ENCODE results near the gene PSPH. TPM values are rescaled to one million over a fixed set of nuclear protein-coding genes. Genes with fewer than 3 reads are reported as not detected.

PSPH gene
- total RNA-seq, 1 experiment from 2014 or later: 49.3 TPM

DNA sequence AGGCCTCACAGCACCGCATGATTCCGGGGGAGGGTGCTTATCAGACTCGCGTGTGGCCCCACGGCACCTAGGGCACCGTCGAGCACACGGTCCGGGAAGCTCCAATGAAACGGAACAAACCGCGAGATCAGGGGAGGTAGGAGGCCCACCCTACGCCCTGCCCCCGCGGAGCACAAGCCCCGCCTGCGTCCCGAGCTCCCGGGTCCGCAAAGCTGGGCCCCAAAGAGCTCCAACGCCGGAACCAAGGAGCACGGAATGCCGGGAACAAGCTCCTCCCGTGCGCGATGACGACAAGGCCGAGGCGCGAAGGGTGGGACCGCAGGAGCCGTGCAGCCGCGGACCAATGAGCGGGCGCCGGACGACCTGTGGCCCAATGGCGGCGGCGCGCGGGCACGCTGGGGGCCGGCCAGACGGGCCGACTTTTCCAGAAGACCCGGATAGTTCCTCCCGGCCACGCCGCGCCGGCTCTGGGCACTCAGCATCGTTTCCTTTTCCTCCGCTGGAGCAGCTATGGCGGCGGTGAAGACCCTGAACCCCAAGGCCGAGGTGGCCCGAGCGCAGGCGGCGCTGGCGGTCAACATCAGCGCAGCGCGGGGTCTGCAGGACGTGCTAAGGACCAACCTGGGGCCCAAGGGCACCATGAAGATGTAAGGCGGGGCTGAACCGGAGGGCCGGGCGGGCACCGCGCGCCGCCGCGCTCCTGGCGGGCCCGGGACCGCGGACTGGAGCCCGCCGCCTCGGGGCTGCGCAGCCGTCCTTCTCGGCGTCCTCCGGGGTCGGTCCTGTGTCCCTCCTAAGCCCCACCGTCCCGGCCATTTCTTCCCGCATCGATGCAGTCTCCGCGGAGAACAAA lies at the start of gene PSPH, which contains the start of gene CCT6A (continued):
- no peak for TF ChIP-seq ZSCAN18 (CRISPR knock-in tag; IDR thresholded peaks at IDR 0.05)
- 0 out of 2 replicates have a peak, but pooled peaks have one; percentile 49 for TF ChIP-seq NFATC4 (CRISPR knock-in tag; IDR thresholded peaks at IDR 0.05)
- TF ChIP-seq, protein P1, sequence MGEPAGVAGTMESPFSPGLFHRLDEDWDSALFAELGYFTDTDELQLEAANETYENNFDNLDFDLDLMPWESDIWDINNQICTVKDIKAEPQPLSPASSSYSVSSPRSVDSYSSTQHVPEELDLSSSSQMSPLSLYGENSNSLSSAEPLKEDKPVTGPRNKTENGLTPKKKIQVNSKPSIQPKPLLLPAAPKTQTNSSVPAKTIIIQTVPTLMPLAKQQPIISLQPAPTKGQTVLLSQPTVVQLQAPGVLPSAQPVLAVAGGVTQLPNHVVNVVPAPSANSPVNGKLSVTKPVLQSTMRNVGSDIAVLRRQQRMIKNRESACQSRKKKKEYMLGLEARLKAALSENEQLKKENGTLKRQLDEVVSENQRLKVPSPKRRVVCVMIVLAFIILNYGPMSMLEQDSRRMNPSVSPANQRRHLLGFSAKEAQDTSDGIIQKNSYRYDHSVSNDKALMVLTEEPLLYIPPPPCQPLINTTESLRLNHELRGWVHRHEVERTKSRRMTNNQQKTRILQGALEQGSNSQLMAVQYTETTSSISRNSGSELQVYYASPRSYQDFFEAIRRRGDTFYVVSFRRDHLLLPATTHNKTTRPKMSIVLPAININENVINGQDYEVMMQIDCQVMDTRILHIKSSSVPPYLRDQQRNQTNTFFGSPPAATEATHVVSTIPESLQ (CRISPR knock-in tag; IDR thresholded peaks at IDR 0.05): no peak
- TF ChIP-seq ZNF121 (CRISPR knock-in tag; IDR thresholded peaks at IDR 0.05): no peak
- no peak for TF ChIP-seq ATF3 (CRISPR knock-in tag; conservative IDR thresholded peaks at IDR 0.05)
- TF ChIP-seq ETV6 (CRISPR knock-in tag; IDR thresholded peaks at IDR 0.05): peak; percentile 73; the same call in 1 of the 2 replicates
- TF ChIP-seq NFYB (CRISPR knock-in tag; conservative IDR thresholded peaks at IDR 0.05; ENCODE audit: low read depth): peak; percentile 95
- TF ChIP-seq GABPB1 (CRISPR knock-in tag; IDR thresholded peaks at IDR 0.05): peak; percentile 55
- TF ChIP-seq GRHL2 (CRISPR knock-in tag; IDR thresholded peaks at IDR 0.05; ENCODE audit: insufficient replicate concordance, severe bottlenecking): no peak
- TF ChIP-seq, protein P2, sequence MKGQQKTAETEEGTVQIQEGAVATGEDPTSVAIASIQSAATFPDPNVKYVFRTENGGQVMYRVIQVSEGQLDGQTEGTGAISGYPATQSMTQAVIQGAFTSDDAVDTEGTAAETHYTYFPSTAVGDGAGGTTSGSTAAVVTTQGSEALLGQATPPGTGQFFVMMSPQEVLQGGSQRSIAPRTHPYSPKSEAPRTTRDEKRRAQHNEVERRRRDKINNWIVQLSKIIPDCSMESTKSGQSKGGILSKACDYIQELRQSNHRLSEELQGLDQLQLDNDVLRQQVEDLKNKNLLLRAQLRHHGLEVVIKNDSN (CRISPR knock-in tag; IDR thresholded peaks at IDR 0.05): no peak
- TF ChIP-seq ZBTB21 (CRISPR knock-in tag; IDR thresholded peaks at IDR 0.05; ENCODE audit: borderline replicate concordance): no peak
- no peak for TF ChIP-seq CBFB (CRISPR knock-in tag; IDR thresholded peaks at IDR 0.05; ENCODE audit: low read depth)
- no peak for TF ChIP-seq JAZF1 (CRISPR knock-in tag; IDR thresholded peaks at IDR 0.05)
- TF ChIP-seq, protein P3, sequence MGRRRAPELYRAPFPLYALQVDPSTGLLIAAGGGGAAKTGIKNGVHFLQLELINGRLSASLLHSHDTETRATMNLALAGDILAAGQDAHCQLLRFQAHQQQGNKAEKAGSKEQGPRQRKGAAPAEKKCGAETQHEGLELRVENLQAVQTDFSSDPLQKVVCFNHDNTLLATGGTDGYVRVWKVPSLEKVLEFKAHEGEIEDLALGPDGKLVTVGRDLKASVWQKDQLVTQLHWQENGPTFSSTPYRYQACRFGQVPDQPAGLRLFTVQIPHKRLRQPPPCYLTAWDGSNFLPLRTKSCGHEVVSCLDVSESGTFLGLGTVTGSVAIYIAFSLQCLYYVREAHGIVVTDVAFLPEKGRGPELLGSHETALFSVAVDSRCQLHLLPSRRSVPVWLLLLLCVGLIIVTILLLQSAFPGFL (CRISPR knock-in tag; IDR thresholded peaks at IDR 0.05; ENCODE audit: borderline replicate concordance): no peak
- no peak for TF ChIP-seq ZNF423 (CRISPR knock-in tag; IDR thresholded peaks at IDR 0.05)
- TF ChIP-seq SOX15 (CRISPR knock-in tag; IDR thresholded peaks at IDR 0.05): no peak
- peak; percentile 84 for TF ChIP-seq HMGXB4 (CRISPR knock-in tag; IDR thresholded peaks at IDR 0.05)
- no peak for TF ChIP-seq ZNF138 (CRISPR knock-in tag; conservative IDR thresholded peaks at IDR 0.05)
- TF ChIP-seq SMAD4 (CRISPR knock-in tag; IDR thresholded peaks at IDR 0.05): no peak
- TF ChIP-seq, protein P4, sequence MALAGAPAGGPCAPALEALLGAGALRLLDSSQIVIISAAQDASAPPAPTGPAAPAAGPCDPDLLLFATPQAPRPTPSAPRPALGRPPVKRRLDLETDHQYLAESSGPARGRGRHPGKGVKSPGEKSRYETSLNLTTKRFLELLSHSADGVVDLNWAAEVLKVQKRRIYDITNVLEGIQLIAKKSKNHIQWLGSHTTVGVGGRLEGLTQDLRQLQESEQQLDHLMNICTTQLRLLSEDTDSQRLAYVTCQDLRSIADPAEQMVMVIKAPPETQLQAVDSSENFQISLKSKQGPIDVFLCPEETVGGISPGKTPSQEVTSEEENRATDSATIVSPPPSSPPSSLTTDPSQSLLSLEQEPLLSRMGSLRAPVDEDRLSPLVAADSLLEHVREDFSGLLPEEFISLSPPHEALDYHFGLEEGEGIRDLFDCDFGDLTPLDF (CRISPR knock-in tag; IDR thresholded peaks at IDR 0.05): no peak
- no peak for TF ChIP-seq NR1H2 (CRISPR knock-in tag; IDR thresholded peaks at IDR 0.05)
- no peak for TF ChIP-seq OVOL2 (CRISPR knock-in tag; IDR thresholded peaks at IDR 0.05; ENCODE audit: borderline replicate concordance)
- TF ChIP-seq SP1 (CRISPR knock-in tag; conservative IDR thresholded peaks at IDR 0.05): peak; percentile 89
- no peak for TF ChIP-seq CDX4 (CRISPR knock-in tag; IDR thresholded peaks at IDR 0.05; ENCODE audit: borderline replicate concordance)
- TF ChIP-seq CTCF (IDR thresholded peaks at IDR 0.05): no peak
- no peak for TF ChIP-seq ELF4 (CRISPR knock-in tag; IDR thresholded peaks at IDR 0.05; ENCODE audit: low read depth)
- TF ChIP-seq SMAD3 (CRISPR knock-in tag; IDR thresholded peaks at IDR 0.05; ENCODE audit: borderline replicate concordance): no peak
